HG03039 (cell line): Measurements from ENCODE around the gene DPY19L3.
"Not testable (repeated sequence)": the region's sequence is repeated elsewhere in the genome, so short reads cannot be mapped to it uniquely, and the experiment has no call there.

ENCODE experiments used
- ATAC-seq: cut with Tn5 transposase; IDR thresholded peaks from one replicate; pipeline ENCODE4 v1.9.1; 2021; ENCODE audit warnings: mild to moderate bottlenecking, moderate library complexity; ENCODE audit not compliant: unreplicated experiment

Gene DPY19L3

DNA sequence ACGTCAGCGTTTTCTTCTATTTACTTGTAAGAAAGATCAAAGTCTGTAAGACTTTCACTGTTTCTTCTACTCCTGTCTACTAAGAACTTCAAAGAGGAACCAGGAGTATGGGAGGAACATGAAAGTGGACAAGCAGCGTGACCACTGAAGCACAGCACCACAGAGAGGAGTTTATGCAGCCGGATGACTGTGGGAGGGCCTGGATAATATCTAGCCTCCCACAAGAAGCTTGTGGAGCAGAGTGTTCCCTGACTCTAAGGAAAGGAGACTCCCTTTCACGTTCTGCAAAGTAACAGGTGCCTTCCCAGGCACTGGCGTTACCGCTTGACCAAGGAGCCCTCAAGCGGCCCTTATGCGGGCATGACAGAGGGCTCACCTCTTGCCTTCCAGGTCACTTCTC lies 91.8 kb downstream of the DPY19L3 start:
- ATAC-seq, result no peak

DNA sequence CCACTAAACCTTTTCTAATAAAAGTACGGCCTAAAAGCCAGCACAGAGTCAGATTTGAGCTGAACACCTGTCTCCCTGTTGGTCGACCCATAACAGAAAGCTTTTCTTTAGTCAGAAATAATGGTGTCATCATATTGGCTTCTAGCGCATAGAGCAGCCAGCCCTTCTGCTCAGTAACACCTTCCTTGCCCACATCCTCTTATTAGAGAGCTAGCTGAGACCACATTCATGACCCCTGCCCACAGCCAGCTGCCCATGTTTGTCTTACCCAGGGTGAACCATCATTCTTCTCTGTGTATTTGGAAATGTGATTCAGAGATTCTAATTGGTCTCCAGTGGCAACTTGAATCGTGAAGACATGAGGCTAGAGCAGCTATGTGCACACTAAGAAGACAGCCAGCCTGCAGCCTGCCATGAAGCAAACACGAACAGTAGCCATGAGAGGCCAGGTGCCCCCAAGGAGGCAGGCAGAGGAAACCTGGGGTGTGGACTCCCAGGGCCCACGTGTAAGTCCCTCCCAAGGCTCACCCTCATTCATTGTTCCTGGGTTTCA lies 93.2 kb downstream of the DPY19L3 start:
- ATAC-seq, result no peak

DNA sequence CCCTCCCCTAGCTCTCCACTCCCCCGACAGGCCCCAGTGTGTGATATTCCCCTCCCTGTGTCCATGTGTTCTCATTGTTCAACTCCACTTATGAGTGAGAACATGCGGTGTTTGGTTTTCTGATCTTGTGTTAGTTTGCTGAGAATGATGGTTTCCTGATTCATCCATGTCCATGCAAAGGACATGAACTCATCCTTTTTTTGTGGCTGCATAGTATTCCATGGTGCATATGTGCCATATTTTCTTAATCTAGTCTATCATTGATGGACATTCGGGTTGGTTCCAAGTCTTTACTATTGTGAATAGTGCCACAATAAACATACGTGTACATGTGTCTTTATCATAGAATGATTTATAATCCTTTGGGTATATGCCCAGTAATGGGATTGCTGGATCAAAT lies 106.9 kb downstream of the DPY19L3 start:
- ATAC-seq, result not testable (repeated sequence)

DNA sequence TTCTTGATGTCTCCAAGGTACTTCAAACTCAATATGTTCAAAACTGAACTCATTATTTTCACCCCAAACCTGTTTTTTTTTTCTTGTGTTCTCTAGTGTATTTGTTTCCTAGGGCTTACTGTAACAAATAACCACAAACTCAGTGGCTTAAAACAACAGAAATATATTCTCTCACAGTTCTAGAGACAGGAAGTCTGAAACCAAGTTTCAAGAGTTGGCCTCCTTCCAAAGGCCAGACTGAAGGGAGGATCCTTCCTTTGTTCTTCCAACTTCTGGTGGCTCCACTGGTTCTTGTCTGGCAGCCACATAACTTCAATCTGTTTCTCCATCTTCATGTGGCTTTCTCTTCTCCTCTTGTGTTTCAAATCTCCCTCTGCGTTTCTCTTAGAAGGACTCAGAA lies 113.5 kb downstream of the DPY19L3 start:
- no peak for ATAC-seq

DNA sequence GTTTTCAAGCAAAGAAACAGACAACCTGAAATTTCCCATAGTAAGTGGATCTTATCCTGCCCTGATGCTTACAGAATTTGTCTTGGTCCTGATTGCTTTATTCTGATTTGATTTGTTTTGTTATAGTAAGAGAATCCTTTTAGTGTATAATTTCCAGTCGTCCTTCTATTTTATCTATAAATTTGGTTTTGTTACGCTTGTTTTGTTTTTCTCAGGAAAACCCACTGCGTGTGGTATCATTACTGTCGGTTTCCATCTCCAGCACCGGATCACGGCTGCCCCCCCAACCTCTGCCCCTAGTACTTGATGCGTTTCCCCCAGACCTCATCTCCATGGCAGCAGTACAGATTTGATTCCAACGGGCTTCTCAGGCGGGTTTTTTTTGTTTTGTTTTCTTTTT lies 117.4 kb downstream of the DPY19L3 start:
- ATAC-seq, result no peak

DNA sequence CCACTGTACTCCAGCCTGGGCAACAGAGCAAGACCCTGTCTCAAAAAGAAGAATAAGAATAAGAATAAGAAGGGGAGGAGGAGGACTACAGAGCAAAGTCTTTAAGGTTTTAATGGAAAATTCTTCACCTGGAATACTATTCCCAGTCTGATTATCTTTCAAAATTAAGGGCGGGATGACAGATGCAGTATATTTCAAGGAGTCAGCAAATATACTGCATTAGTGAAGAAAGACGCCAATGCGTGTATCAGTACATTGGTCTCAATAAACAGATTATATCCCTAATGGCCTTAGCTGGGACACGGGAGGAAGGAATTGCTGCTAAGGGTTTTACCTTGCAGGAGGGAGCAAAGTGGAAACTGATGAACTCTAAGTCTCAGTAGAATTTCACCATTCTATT lies 121.3 kb downstream of the DPY19L3 start:
- no peak for ATAC-seq

DNA sequence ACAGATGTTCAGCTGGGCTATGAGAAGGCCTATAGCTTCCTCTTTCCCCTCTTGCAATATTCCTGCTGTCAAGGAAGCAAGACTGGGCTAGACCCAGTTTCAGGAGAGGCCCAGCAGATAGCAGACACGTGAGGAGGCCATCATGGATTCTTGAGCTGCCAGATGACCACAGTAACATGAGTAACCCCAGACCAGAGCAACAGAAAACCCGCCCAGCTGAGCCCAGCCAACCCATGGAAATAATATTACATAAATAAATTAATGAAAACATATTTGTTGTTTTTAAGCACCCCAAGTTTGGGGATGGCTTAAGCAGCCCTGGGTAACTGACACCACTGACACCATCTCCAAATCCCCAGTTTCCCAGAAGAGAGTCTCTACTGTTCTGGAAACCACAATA lies 125.2 kb downstream of the DPY19L3 start:
- no peak for ATAC-seq

DNA sequence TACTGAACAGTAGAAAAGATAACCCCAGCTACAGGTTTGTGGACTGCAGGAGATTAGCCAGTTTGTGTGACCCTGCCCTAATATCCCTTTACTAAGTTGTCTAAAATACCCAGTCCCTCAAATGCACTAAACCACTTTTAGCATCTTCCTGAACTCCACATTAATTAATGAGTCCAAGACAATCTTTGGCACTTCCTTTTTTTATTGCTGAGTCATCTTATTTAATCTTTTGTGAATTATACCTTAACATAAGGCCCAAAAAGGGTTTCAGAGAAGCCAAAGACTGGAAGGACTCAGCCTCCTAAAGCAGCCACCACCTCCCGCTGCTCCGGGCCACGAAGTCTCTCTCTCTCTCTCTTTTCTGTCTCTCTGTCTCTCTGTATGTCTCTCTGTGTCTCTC lies 126.7 kb downstream of the DPY19L3 start:
- no peak for ATAC-seq
